GM18505 (cell line): ENCODE data around the gene CNR1.

ENCODE experiments used
- ATAC-seq: cut with Tn5 transposase; IDR thresholded peaks from one replicate; pipeline ENCODE4 v1.9.1; 2021; ENCODE audit not compliant: unreplicated experiment
- POLR2A ChIP-seq: IDR thresholded peaks from 4 replicates; pipeline ENCODE4 v1.6.1; 2011; ENCODE audit warnings: borderline replicate concordance; ENCODE audit not compliant: insufficient read depth, insufficient read length; ENCODE audit errors: extremely low read depth

The CNR1 gene

GRCh38 chr6:88124925-88125557 is 41.1 kb downstream of the CNR1 start:
- TF ChIP-seq POLR2A = no peak
- ATAC-seq = no peak

- no peak for ATAC-seq
- no peak for TF ChIP-seq POLR2A
Observed at GRCh38 chr6:88120635-88121034, 45.5 kb downstream of the CNR1 start.

- no peak for ATAC-seq
- no peak for TF ChIP-seq POLR2A
Observed at GRCh38 chr6:88119769-88120168, 46.4 kb downstream of the CNR1 start.

- no peak for TF ChIP-seq POLR2A
- ATAC-seq = no peak
Observed at GRCh38 chr6:88116276-88116675, 49.9 kb downstream of the CNR1 start.

- no peak for TF ChIP-seq POLR2A
- no peak for ATAC-seq
Observed at GRCh38 chr6:88115307-88115706, 50.8 kb downstream of the CNR1 start.

GRCh38 chr6:88114838-88115237 is 51.3 kb downstream of the CNR1 start:
- ATAC-seq = no peak

GRCh38 chr6:88111991-88112390 is 54.2 kb downstream of the CNR1 start:
- no peak for TF ChIP-seq POLR2A
- no peak for ATAC-seq

More at GRCh38 chr6:88114838-88115237, 51.3 kb downstream of the CNR1 start:
- TF ChIP-seq POLR2A = no peak

GRCh38 chr6:88107241-88107640 is 58.9 kb downstream of the CNR1 start:
- TF ChIP-seq POLR2A = no peak

GRCh38 chr6:88105741-88106340 is 60.3 kb downstream of the CNR1 start:
- ATAC-seq = no peak
- no peak for TF ChIP-seq POLR2A

More at GRCh38 chr6:88107241-88107640, 58.9 kb downstream of the CNR1 start:
- no peak for ATAC-seq
